Panc1 (cell line): ENCODE data around the gene C9orf152. TPM values are rescaled to one million over a fixed set of nuclear protein-coding genes. Genes with fewer than 3 reads are reported as not detected.

ENCODE experiments used
- ATAC-seq: fragments of 200-7000 bp; cut with Tn5 transposase; 2 replicates; pipeline ENCODE4 v1.9.1; 2020; ENCODE audit warnings: mild to moderate bottlenecking, moderate library complexity
- BruUV-seq: library from RNA; stranded (reverse); fragments of 400-500 nt; replicated peaks from 2 replicates; lab custom pipeline; 2021; lab: Mats Ljungman, UMichigan
- CTCF ChIA-PET: fragments of 300-600 bp; sonication (Branson Sonifier 250); formaldehyde crosslinking; loops from one replicate; lab custom pipeline; 2022; ENCODE audit warnings: antibody characterized with exemption; lab: Charles Lee
- POLR2A ChIA-PET: fragments of 300-600 bp; sonication (Branson Sonifier 250); formaldehyde crosslinking; loops from one replicate; lab custom pipeline; 2022; ENCODE audit warnings: antibody characterized with exemption; lab: Charles Lee
- DNase-seq: peaks from one replicate; pipeline ENCODE4 v3.0.0-alpha.2; 2010; ENCODE audit warnings: low read depth, low spot score
- H3K27ac ChIP-seq: 2 replicates; pipeline ENCODE4 v1.5.1; 2011; ENCODE audit warnings: mild to moderate bottlenecking, low read length, inconsistent platforms
- H3K27me3 ChIP-seq: fragments of 200-500 bp; sonication (Bioruptor generic); 2 replicates; pipeline ENCODE4 v1.6.0; 2014; ENCODE audit warnings: low read length, inconsistent platforms; ENCODE audit not compliant: control insufficient read depth, insufficient read depth
- H3K36me3 ChIP-seq: fragments of 200-500 bp; sonication (Bioruptor generic); 2 replicates; pipeline ENCODE4 v1.5.1; 2014; ENCODE audit warnings: inconsistent platforms, mild to moderate bottlenecking, low read length, moderate library complexity; ENCODE audit not compliant: control insufficient read depth, insufficient read depth
- H3K4me1 ChIP-seq: 2 replicates; pipeline ENCODE4 v1.5.1; 2011; ENCODE audit warnings: inconsistent platforms, mild to moderate bottlenecking, low read length, moderate library complexity; ENCODE audit not compliant: control insufficient read depth, insufficient read depth
- H3K4me3 ChIP-seq, 2 experiments: 2 replicates each; pipeline ENCODE4 v1.5.1; 2011 to 2012; ENCODE audit warnings: low read depth in 2 of 2, low read length in 2 of 2, mild to moderate bottlenecking in 2 of 2, inconsistent platforms in 1 of 2, moderate library complexity in 1 of 2
- H3K9me3 ChIP-seq: fragments of 200-500 bp; sonication (Bioruptor generic); 2 replicates; pipeline ENCODE4 v1.5.1; 2014; ENCODE audit warnings: low read depth, mild to moderate bottlenecking, inconsistent platforms, low read length, moderate library complexity; ENCODE audit not compliant: control insufficient read depth, insufficient read depth
- CTCF ChIP-seq: fragments of 450-650 bp; IDR thresholded peaks from 2 replicates; pipeline ENCODE4 v1.5.1; 2017; ENCODE audit warnings: mild to moderate bottlenecking
- POLR2AphosphoS5 ChIP-seq: IDR thresholded peaks from 2 replicates; pipeline ENCODE4 v1.6.1; 2012; ENCODE audit warnings: mild to moderate bottlenecking, low read depth, low read length, moderate library complexity
- REST ChIP-seq, 2 experiments: IDR thresholded peaks; 2 replicates each; pipeline ENCODE4 v1.6.1; 2011 to 2012; ENCODE audit warnings: low read depth in 2 of 2, control low read depth in 1 of 2, low read length in 1 of 2, mild to moderate bottlenecking in 1 of 2, moderate library complexity in 1 of 2; ENCODE audit not compliant: insufficient read depth in 1 of 2
- SIN3A ChIP-seq: IDR thresholded peaks from 2 replicates; pipeline ENCODE4 v1.6.1; 2012; ENCODE audit warnings: low read depth, mild to moderate bottlenecking, low read length, moderate library complexity, borderline replicate concordance; ENCODE audit not compliant: insufficient read depth
- TCF7L2 ChIP-seq: IDR thresholded peaks from 2 replicates; pipeline ENCODE4 v1.6.1; 2011; ENCODE audit warnings: mild to moderate bottlenecking, low read depth, low read length, inconsistent platforms
- in situ Hi-C: cut with HindIII; loops from 2 replicates; pipeline ENCODE4 v1.10.0; 2016; ENCODE audit warnings: low sequenced_read_pairs, low pct_unique_long_range_greater_than_20kb
- intact Hi-C: fragments of 100-400 bp; cut with micrococcal nuclease; formaldehyde crosslinking; loops from one replicate; pipeline ENCODE4 v1.10.0; 2022; ENCODE audit not compliant: unreplicated experiment
- total RNA-seq: library from RNA; stranded (reverse); gene quantifications from one replicate; pipeline ENCODE4 v1.2.1, GENCODE V29; 2021; ENCODE audit not compliant: unreplicated experiment

Gene C9orf152
- total RNA-seq, 1 experiment from 2014 or later: 0.10 TPM

- H3K4me1 ChIP-seq: no peaks in the 10 kb centered on the region
- no peaks in the 10 kb centered on the region for H3K27me3 ChIP-seq
- H3K9me3 ChIP-seq: no peaks in the 10 kb centered on the region
- intact Hi-C loops: loop anchor here (5.0 to 10.0 kb wide), 3 partner anchors 34 to 439 kb away; no protein-coding TSS in a partner anchor
- peak; percentile 69 for TF ChIP-seq CTCF
- TF ChIP-seq REST (IDR thresholded peaks at IDR 0.05; ENCODE audit: insufficient read depth in 1 of 2, low read depth in 2 of 2, low read length in 1 of 2): no peak
- no peak overlapping the region for H3K4me3 ChIP-seq
- H3K36me3 ChIP-seq: no peaks in the 10 kb centered on the region
- DNase-seq (peak; percentile 50), ATAC-seq (peak; percentile 91)
- CTCF ChIA-PET: interaction anchor here (0.6 to 1.2 kb wide), 7 partner anchors 24 to 595 kb away, joined by 3 to 7 read pairs (median 5); no protein-coding TSS in a partner anchor
- in situ Hi-C loops: no loop called here
- POLR2A ChIA-PET: interaction anchor here (0.5 kb wide), 1 partner anchor 733 kb away, joined by 7 read pairs; no protein-coding TSS in a partner anchor
- no peak overlapping the region for H3K27ac ChIP-seq
- no TSS peak for BruUV-seq
These were observed 24.5 kb downstream of the C9orf152 start for GRCh38 chr9:110183208-110184145.

GRCh38 chr9:110180511-110181434 lies 27.2 kb downstream of the C9orf152 start:
- H3K27ac ChIP-seq: no peak overlapping the region
- no peak for TF ChIP-seq TCF7L2
- TF ChIP-seq SIN3A: no peak
- no peak for TF ChIP-seq REST (IDR thresholded peaks at IDR 0.05; ENCODE audit: insufficient read depth in 1 of 2, low read depth in 2 of 2, low read length in 1 of 2)
- TF ChIP-seq CTCF: no peak
- no peak for TF ChIP-seq POLR2AphosphoS5
- CTCF ChIA-PET: no interaction called here
- no peaks in the 10 kb centered on the region for H3K36me3 ChIP-seq
- no peaks in the 10 kb centered on the region for H3K4me1 ChIP-seq
- H3K4me3 ChIP-seq: no peak overlapping the region
- H3K9me3 ChIP-seq: no peaks in the 10 kb centered on the region
- DNase-seq: peak; percentile 32
- no peak for ATAC-seq
- POLR2A ChIA-PET: no interaction called here
- H3K27me3 ChIP-seq: no peaks in the 10 kb centered on the region
- no TSS peak for BruUV-seq
- intact Hi-C loops: loop anchor here (5.0 to 10.0 kb wide), 3 partner anchors 37 to 442 kb away; no protein-coding TSS in a partner anchor
- in situ Hi-C loops: no loop called here
